Measurements from ENCODE around the gene ACSS3.

ACSS3 gene

GRCh38 chr12:81296556-81297305, 218.9 kb downstream of the ACSS3 start:
- Histone ChIP-seq H3K9me2 (replicated peaks; ENCODE audit: insufficient read depth, low read length) (no peaks in the 10 kb centered on the region), H3K9me3 (ENCODE audit: insufficient read depth, low read length) (no peaks in the 10 kb centered on the region), H3K27me3 (ENCODE audit: low read length) (no peaks in the 10 kb centered on the region), H2AFZ (ENCODE audit: low read depth, low read length, severe bottlenecking) (no peak overlapping the region), H3K4me2 (ENCODE audit: low read depth, low read length, poor library complexity, severe bottlenecking) (no peak overlapping the region), H3F3A (ENCODE audit: insufficient read depth) (no peaks in the 10 kb centered on the region), H4K20me1 (ENCODE audit: low read depth, low read length) (no peaks in the 10 kb centered on the region), H3K4me3 (ENCODE audit: insufficient read depth, low read length, poor library complexity, severe bottlenecking) (no peak overlapping the region), H3K27ac (ENCODE audit: low read depth, low read length) (no peak overlapping the region), H3K36me3 (ENCODE audit: low read length) (no peaks in the 10 kb centered on the region), H3K9ac (ENCODE audit: low read length) (no peak overlapping the region), H3K79me2 (ENCODE audit: insufficient read depth, low read length) (no peaks in the 10 kb centered on the region)
- TF ChIP-seq EZH2phosphoT487 (conservative IDR thresholded peaks at IDR 0.05; ENCODE audit: low read length): no peak

- H3K36me3 ChIP-seq (ENCODE audit: low read length): no peaks in the 10 kb centered on the region
- H4K20me1 ChIP-seq (ENCODE audit: low read depth, low read length): no peaks in the 10 kb centered on the region
- no peak overlapping the region for H3K4me2 ChIP-seq (ENCODE audit: low read depth, low read length, poor library complexity, severe bottlenecking)
- no peaks in the 10 kb centered on the region for H3K9me3 ChIP-seq (ENCODE audit: insufficient read depth, low read length)
- H3K27ac ChIP-seq (ENCODE audit: low read depth, low read length): no peak overlapping the region
- H3F3A ChIP-seq (ENCODE audit: insufficient read depth): no peaks in the 10 kb centered on the region
- no peaks in the 10 kb centered on the region for H3K79me2 ChIP-seq (ENCODE audit: insufficient read depth, low read length)
- H3K9me2 ChIP-seq (replicated peaks; ENCODE audit: insufficient read depth, low read length): no peaks in the 10 kb centered on the region
- H2AFZ ChIP-seq (ENCODE audit: low read depth, low read length, severe bottlenecking): no peak overlapping the region
- no peak overlapping the region for H3K9ac ChIP-seq (ENCODE audit: low read length)
- no peak for TF ChIP-seq EZH2phosphoT487 (conservative IDR thresholded peaks at IDR 0.05; ENCODE audit: low read length)
- TF ChIP-seq, protein P1, sequence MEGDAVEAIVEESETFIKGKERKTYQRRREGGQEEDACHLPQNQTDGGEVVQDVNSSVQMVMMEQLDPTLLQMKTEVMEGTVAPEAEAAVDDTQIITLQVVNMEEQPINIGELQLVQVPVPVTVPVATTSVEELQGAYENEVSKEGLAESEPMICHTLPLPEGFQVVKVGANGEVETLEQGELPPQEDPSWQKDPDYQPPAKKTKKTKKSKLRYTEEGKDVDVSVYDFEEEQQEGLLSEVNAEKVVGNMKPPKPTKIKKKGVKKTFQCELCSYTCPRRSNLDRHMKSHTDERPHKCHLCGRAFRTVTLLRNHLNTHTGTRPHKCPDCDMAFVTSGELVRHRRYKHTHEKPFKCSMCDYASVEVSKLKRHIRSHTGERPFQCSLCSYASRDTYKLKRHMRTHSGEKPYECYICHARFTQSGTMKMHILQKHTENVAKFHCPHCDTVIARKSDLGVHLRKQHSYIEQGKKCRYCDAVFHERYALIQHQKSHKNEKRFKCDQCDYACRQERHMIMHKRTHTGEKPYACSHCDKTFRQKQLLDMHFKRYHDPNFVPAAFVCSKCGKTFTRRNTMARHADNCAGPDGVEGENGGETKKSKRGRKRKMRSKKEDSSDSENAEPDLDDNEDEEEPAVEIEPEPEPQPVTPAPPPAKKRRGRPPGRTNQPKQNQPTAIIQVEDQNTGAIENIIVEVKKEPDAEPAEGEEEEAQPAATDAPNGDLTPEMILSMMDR (IDR thresholded peaks at IDR 0.05; ENCODE audit: insufficient read depth, low read length, poor library complexity, severe bottlenecking): no peak
- no peaks in the 10 kb centered on the region for H3K27me3 ChIP-seq (ENCODE audit: low read length)
- no peak overlapping the region for H3K4me3 ChIP-seq (ENCODE audit: insufficient read depth, low read length, poor library complexity, severe bottlenecking)
These were observed 219.7 kb downstream of the ACSS3 start for GRCh38 chr12:81297601-81298000.

DNA sequence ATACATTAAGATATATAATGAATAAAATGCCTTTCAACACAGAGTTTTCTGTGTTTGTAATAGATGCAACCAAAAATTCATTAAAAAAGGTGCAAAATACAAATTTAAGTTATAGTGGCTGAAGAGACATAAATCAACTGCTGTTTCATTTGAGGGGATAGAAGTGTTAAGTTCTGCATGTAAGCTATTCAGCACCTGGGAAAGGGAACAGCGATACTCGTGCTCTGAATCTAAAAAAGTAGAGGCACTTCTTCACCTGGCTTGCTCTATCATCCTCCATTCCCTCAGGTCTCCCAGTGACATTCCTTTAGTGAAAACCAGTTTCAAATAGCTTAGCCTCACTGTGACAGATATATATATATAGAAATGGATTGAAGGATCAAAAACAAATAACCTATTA, 222.6 kb downstream of the ACSS3 start:
- H3K27me3 ChIP-seq (ENCODE audit: low read length): no peaks in the 10 kb centered on the region
- no peaks in the 10 kb centered on the region for H3K9me3 ChIP-seq (ENCODE audit: insufficient read depth, low read length)
- no peaks in the 10 kb centered on the region for H4K20me1 ChIP-seq (ENCODE audit: low read depth, low read length)
- H3K79me2 ChIP-seq (ENCODE audit: insufficient read depth, low read length): no peaks in the 10 kb centered on the region
- no peak overlapping the region for H3K27ac ChIP-seq (ENCODE audit: low read depth, low read length)
- H3K4me2 ChIP-seq (ENCODE audit: low read depth, low read length, poor library complexity, severe bottlenecking): no peak overlapping the region
- H3K9ac ChIP-seq (ENCODE audit: low read length): no peak overlapping the region
- H3K4me3 ChIP-seq (ENCODE audit: insufficient read depth, low read length, poor library complexity, severe bottlenecking): no peak overlapping the region
- no peak for TF ChIP-seq EZH2phosphoT487 (conservative IDR thresholded peaks at IDR 0.05; ENCODE audit: low read length)
- TF ChIP-seq, protein P1 (IDR thresholded peaks at IDR 0.05; ENCODE audit: insufficient read depth, low read length, poor library complexity, severe bottlenecking): no peak
- no peaks in the 10 kb centered on the region; the same call in 1 of the 2 replicates for H3K9me2 ChIP-seq (replicated peaks; ENCODE audit: insufficient read depth, low read length)
- no peak overlapping the region for H2AFZ ChIP-seq (ENCODE audit: low read depth, low read length, severe bottlenecking)
- H3K36me3 ChIP-seq (ENCODE audit: low read length): no peaks in the 10 kb centered on the region
- H3F3A ChIP-seq (ENCODE audit: insufficient read depth): no peaks in the 10 kb centered on the region

- no peak overlapping the region for H3K27ac ChIP-seq (ENCODE audit: low read depth, low read length)
- no peak overlapping the region for H2AFZ ChIP-seq (ENCODE audit: low read depth, low read length, severe bottlenecking)
- no peaks in the 10 kb centered on the region for H3K27me3 ChIP-seq (ENCODE audit: low read length)
- H3K9me2 ChIP-seq (replicated peaks; ENCODE audit: insufficient read depth, low read length): no peaks in the 10 kb centered on the region; the same call in 1 of the 2 replicates
- no peaks in the 10 kb centered on the region for H3K36me3 ChIP-seq (ENCODE audit: low read length)
- no peaks in the 10 kb centered on the region for H4K20me1 ChIP-seq (ENCODE audit: low read depth, low read length)
- no peak overlapping the region for H3K4me3 ChIP-seq (ENCODE audit: insufficient read depth, low read length, poor library complexity, severe bottlenecking)
- no peak for TF ChIP-seq EZH2phosphoT487 (conservative IDR thresholded peaks at IDR 0.05; ENCODE audit: low read length)
- TF ChIP-seq, protein P1 (IDR thresholded peaks at IDR 0.05; ENCODE audit: insufficient read depth, low read length, poor library complexity, severe bottlenecking): no peak
- no peak overlapping the region for H3K4me2 ChIP-seq (ENCODE audit: low read depth, low read length, poor library complexity, severe bottlenecking)
- no peaks in the 10 kb centered on the region for H3K79me2 ChIP-seq (ENCODE audit: insufficient read depth, low read length)
- H3F3A ChIP-seq (ENCODE audit: insufficient read depth): no peaks in the 10 kb centered on the region
- H3K9ac ChIP-seq (ENCODE audit: low read length): no peak overlapping the region
- H3K9me3 ChIP-seq (ENCODE audit: insufficient read depth, low read length): no peaks in the 10 kb centered on the region
These were observed 226.1 kb downstream of the ACSS3 start for GRCh38 chr12:81303935-81304334.

Data from SU-DHL-6 (cell line).